ENCODE measurements around the gene SNX12.
A peak's percentile ranks its signal among the peaks of the same experiment; 100 is the strongest.

The SNX12 gene

DNA sequence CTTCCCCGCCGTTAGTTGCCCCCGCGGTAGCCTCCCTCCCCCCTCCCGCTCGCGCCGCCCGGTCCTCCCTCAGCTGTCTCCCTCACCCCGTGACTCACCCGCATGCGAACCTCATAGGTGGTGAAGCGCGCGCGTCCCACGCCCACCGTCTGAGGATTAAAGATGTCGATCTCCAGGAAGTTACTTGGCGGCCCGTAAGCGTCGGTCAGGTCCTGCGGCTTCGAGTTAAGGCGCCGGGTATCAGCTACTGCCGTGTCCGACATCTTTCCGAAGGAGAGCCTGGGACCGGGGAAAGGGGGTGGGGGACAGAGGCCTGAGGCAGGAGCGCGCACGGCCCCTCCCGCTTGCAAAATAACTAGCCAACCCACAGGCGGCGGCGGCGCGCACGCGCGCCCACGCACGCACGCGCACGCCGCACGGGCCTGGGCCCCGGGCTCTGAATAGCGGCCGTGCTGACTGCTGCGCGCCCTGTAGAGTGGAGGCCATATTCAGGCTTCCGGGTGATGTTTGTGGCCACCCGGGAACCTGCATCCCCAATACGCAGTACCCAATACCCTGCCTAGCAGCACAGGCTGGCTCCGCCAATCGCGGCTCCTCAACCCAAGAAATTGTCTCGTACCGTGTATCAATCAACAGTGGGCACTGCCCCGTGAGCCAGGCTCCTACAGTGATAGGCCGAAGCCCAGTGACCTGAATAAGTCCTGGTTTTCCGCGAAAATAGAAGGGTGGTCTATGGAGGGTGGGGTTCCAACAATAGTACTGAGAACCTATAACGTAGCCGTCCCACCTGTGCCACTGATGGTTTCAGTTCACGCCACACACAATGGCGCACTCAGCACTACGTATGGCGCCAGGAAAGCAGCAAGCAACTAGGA, at the start of gene SNX12:
TSS of gene SNX12 (minus strand) at position 291 of the 875 bp plus-strand sequence. CDS start at position 263, 28 bp downstream.
- TF ChIP-seq, protein P1, sequence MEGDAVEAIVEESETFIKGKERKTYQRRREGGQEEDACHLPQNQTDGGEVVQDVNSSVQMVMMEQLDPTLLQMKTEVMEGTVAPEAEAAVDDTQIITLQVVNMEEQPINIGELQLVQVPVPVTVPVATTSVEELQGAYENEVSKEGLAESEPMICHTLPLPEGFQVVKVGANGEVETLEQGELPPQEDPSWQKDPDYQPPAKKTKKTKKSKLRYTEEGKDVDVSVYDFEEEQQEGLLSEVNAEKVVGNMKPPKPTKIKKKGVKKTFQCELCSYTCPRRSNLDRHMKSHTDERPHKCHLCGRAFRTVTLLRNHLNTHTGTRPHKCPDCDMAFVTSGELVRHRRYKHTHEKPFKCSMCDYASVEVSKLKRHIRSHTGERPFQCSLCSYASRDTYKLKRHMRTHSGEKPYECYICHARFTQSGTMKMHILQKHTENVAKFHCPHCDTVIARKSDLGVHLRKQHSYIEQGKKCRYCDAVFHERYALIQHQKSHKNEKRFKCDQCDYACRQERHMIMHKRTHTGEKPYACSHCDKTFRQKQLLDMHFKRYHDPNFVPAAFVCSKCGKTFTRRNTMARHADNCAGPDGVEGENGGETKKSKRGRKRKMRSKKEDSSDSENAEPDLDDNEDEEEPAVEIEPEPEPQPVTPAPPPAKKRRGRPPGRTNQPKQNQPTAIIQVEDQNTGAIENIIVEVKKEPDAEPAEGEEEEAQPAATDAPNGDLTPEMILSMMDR (IDR thresholded peaks at IDR 0.05) = no peak
- H3K27ac Mint-ChIP-seq = peak within 1 kb of the TSS; percentile 92
- peak within 1 kb of the TSS; percentile 94 for H3K4me3 Mint-ChIP-seq
- H3K4me1 Mint-ChIP-seq = peaks cover 13% of the 10 kb centered on the region
- peaks cover 6% of the 10 kb centered on the region for H3K27me3 Mint-ChIP-seq (ENCODE audit: low read depth, poor library complexity)
- H3K9me3 Mint-ChIP-seq = peaks cover 39% of the 10 kb centered on the region
- DNase-seq = peak; percentile 77
- H3K36me3 Mint-ChIP-seq (ENCODE audit: low read depth) = no peaks in the 10 kb centered on the region

- peaks cover 37% of the 10 kb centered on the region for H3K9me3 Mint-ChIP-seq
- no peak for DNase-seq
- H3K4me1 Mint-ChIP-seq = peaks cover 13% of the 10 kb centered on the region
- no peak overlapping the region for H3K4me3 Mint-ChIP-seq
- TF ChIP-seq, protein P1 (IDR thresholded peaks at IDR 0.05) = no peak
- H3K27ac Mint-ChIP-seq = no peak overlapping the region
- H3K36me3 Mint-ChIP-seq (ENCODE audit: low read depth) = peaks cover 17% of the 10 kb centered on the region
- peaks cover 3% of the 10 kb centered on the region for H3K27me3 Mint-ChIP-seq (ENCODE audit: low read depth, poor library complexity)
Observed at GRCh38 chrX:71117358-71117757, 49.2 kb upstream of the SNX12 start.

DNA sequence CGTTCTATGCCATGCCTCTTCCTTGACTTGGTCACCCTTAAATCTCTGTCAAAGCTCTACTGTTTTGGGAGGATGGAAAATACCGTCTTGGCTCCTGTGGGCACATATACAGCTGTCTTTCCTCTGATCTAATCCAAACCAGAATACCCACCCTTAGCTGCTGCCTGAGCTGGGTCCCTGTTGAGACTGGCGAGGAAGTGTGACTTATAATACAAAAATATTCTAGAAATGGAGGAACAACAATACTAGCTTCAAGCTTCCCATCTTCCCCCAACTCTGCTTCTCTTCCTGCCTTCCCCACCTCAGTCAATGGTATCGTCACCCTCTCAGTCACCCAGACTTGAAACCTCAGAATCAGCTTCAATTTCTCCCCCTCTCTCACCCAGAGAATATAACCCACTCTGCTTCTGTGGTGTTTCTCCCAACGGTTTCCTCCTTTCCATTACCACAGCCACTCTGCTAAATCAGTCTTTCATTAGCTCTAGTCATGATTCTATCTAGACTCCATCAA, 43.8 kb upstream of the SNX12 start:
- TF ChIP-seq, protein P1 (IDR thresholded peaks at IDR 0.05) = no peak
- Mint-ChIP-seq H3K36me3 (ENCODE audit: low read depth) (no peaks in the 10 kb centered on the region), H3K27me3 (ENCODE audit: low read depth, poor library complexity) (peaks cover 3% of the 10 kb centered on the region), H3K9me3 (peaks cover 64% of the 10 kb centered on the region), H3K4me1 (peaks cover 52% of the 10 kb centered on the region), H3K4me3 (no peak overlapping the region), H3K27ac (no peak overlapping the region)
- DNase-seq = no peak

GRCh38 chrX:71111141-71111843, 43.2 kb upstream of the SNX12 start, which contains the start of gene IL2RG:
IL2RG (minus strand) TSS chrX:71111577; CDS start chrX:71111539, 38 bp downstream.
- H3K9me3 Mint-ChIP-seq = peaks cover 68% of the 10 kb centered on the region
- no peak within 1 kb of the TSS for H3K4me3 Mint-ChIP-seq
- H3K4me1 Mint-ChIP-seq = peaks cover 59% of the 10 kb centered on the region
- TF ChIP-seq, protein P1 (IDR thresholded peaks at IDR 0.05) = no peak
- H3K36me3 Mint-ChIP-seq (ENCODE audit: low read depth) = no peaks in the 10 kb centered on the region
- no peak for DNase-seq
- H3K27me3 Mint-ChIP-seq (ENCODE audit: low read depth, poor library complexity) = peaks cover 3% of the 10 kb centered on the region
- no peak within 1 kb of the TSS for H3K27ac Mint-ChIP-seq

DNA sequence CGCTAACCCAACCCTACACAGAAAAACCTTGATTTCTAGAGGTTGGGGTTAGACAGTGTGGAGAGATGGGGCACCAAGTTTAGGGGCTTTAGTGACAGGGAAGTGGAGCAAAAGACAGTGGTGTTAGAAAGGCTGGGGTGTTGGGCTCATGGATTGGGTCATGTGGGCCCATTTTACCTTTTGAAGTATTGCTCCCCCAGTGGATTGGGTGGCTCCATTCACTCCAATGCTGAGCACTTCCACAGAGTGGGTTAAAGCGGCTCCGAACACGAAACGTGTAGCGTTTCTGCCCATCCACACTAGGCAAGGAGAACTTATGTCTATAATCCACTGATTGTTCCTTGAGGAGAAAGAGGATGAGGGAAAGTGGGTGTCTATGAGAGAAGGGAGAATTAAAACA, 40.9 kb upstream of the SNX12 start:
- TF ChIP-seq, protein P1 (IDR thresholded peaks at IDR 0.05) = no peak
- DNase-seq = no peak

More for the DNA sequence above, 40.9 kb upstream of the SNX12 start:
- H3K27me3 Mint-ChIP-seq (ENCODE audit: low read depth, poor library complexity) = no peaks in the 10 kb centered on the region
- no peak overlapping the region for H3K4me3 Mint-ChIP-seq
- H3K4me1 Mint-ChIP-seq = peaks cover 75% of the 10 kb centered on the region
- no peaks in the 10 kb centered on the region for H3K36me3 Mint-ChIP-seq (ENCODE audit: low read depth)
- H3K9me3 Mint-ChIP-seq = peaks cover 76% of the 10 kb centered on the region
- no peak overlapping the region for H3K27ac Mint-ChIP-seq
